WTC11 (cell line): Measurements from ENCODE around the gene RANGAP1.

Source experiments
- ARID4B ChIP-seq: sonication (generic); formaldehyde crosslinking; IDR thresholded peaks from 2 replicates; pipeline ENCODE4 v1.8.0; 2023; ENCODE audit warnings: missing genetic modification reagents, mild to moderate bottlenecking, borderline replicate concordance
- TF ChIP-seq, protein P1 (sequence below): fragments of 200-600 bp; IDR thresholded peaks from 2 replicates; pipeline ENCODE4 v1.8.0; 2022; ENCODE audit warnings: antibody characterized with exemption

DNA sequence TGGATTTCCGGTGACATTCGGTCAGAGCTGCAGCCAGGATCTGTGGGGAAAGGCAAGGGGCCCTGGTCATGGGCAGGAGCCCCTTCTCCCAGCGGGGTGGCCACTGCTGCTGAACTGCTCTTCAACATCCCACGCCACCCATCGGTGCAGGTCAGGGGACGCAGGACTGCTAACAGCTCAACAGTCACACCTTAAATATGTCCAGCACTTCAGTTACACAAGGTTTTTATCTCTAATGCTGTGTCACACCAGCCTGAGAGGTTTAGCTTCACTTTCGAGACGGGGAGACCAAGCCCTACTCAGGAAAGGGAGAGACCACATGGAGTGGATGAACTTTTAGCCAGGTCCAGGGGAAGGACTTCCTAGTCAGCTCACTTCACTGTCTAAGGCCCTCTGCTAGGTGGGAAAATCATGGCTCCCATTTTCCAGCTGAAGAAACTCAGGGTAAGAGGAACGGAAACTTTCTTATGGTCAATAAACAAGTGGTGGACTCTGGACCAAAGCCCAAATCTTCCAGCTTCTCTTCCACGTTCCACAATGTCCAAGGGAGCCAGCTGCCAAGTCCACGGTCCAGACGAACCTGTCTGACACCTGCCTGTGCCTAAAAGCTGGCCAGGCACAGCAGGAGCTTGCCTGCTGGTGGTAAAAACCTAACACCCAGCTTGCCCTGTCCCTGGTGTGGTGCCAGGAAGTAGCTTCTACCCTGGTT, 24.3 kb downstream of the RANGAP1 start:
- no peak for TF ChIP-seq ARID4B
- TF ChIP-seq, protein P1, sequence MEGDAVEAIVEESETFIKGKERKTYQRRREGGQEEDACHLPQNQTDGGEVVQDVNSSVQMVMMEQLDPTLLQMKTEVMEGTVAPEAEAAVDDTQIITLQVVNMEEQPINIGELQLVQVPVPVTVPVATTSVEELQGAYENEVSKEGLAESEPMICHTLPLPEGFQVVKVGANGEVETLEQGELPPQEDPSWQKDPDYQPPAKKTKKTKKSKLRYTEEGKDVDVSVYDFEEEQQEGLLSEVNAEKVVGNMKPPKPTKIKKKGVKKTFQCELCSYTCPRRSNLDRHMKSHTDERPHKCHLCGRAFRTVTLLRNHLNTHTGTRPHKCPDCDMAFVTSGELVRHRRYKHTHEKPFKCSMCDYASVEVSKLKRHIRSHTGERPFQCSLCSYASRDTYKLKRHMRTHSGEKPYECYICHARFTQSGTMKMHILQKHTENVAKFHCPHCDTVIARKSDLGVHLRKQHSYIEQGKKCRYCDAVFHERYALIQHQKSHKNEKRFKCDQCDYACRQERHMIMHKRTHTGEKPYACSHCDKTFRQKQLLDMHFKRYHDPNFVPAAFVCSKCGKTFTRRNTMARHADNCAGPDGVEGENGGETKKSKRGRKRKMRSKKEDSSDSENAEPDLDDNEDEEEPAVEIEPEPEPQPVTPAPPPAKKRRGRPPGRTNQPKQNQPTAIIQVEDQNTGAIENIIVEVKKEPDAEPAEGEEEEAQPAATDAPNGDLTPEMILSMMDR = no peak
